Colonic mucosa (tissue), 4 donors: ENCODE results near the gene CAMK1. TPM values are rescaled to one million over a fixed set of nuclear protein-coding genes. Genes with fewer than 3 reads are reported as not detected.
A peak's percentile ranks its signal among the peaks of the same experiment; 100 is the strongest.

Experiments
- DNase-seq: peaks from one replicate; pipeline ENCODE4 v3.0.0-alpha.2; 2020
- H3K27ac ChIP-seq: fragments of 200-600 bp; one replicate; pipeline ENCODE4 v1.8.0; 2021
- H3K27me3 ChIP-seq: fragments of 200-600 bp; one replicate; pipeline ENCODE4 v1.8.0; 2021
- H3K36me3 ChIP-seq: fragments of 200-600 bp; one replicate; pipeline ENCODE4 v1.8.0; 2021
- H3K4me1 ChIP-seq: fragments of 200-600 bp; one replicate; pipeline ENCODE4 v1.8.0; 2021; ENCODE audit warnings: mild to moderate bottlenecking
- H3K4me3 ChIP-seq: fragments of 200-600 bp; one replicate; pipeline ENCODE4 v1.8.0; 2021
- H3K9ac ChIP-seq, 2 donors: one replicate each; pipeline ENCODE4 v1.7.0; 2013; ENCODE audit warnings: control low read depth in 2 of 2, low read depth in 2 of 2, low read length in 2 of 2
- H3K9me3 ChIP-seq: fragments of 200-600 bp; one replicate; pipeline ENCODE4 v1.8.0; 2021
- intact Hi-C: fragments of 100-400 bp; cut with DNase I; formaldehyde crosslinking; loops from one replicate; pipeline ENCODE4 v1.14.1; 2022
- total RNA-seq, 2 donors: library from RNA; stranded (reverse); fragmentation: NEBNext Ultra II Directional in 1 of 2; extraction: Animal tissue kit (Norgen Biotek cat#: 25700) in 1 of 2; gene quantifications; one replicate each; pipeline ENCODE4 v1.2.1, GENCODE V29; 2021
- TF ChIP-seq, protein P1 (sequence below): fragments of 200-600 bp; IDR thresholded peaks from one replicate; pipeline ENCODE4 v1.8.0; 2022; ENCODE audit warnings: antibody characterized with exemption, mild to moderate bottlenecking
- donor health status: healthy.
- donor health status: DM: no; HTN: no; CAD: no.
- donor health status: DM: no; HTN: no; CAD: no.

CAMK1 gene
- total RNA-seq, 2 donors from 2014 or later: 7.8 to 16.5 TPM

DNA sequence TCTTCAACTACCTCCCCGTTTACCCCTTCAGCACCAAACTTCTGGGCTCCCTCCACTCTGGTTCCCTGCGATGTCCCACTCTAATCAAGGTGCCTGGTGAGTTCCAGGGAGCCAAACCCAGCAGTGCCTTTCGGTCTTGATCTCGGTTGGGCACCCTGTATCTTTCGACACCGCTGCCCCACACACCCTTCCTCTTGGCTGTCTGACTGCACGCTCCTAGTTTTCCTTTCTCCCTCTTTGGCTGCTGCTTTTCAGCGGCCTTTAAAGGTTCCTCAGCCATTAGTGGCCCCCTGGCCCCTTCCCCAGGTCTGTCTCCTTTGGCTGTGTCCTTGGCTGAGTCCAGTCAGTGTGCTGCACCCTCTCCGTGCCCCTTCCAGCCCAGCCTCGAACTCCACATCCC lies 41.1 kb upstream of the CAMK1 start:
- peak overlapping the region; percentile 61 for H3K4me3 ChIP-seq
- H3K36me3 ChIP-seq: no peaks in the 10 kb centered on the region
- peak overlapping the region; percentile 77 to 94 for H3K9ac ChIP-seq
- peaks cover 7% of the 10 kb centered on the region for H3K4me1 ChIP-seq
- TF ChIP-seq, protein P1, sequence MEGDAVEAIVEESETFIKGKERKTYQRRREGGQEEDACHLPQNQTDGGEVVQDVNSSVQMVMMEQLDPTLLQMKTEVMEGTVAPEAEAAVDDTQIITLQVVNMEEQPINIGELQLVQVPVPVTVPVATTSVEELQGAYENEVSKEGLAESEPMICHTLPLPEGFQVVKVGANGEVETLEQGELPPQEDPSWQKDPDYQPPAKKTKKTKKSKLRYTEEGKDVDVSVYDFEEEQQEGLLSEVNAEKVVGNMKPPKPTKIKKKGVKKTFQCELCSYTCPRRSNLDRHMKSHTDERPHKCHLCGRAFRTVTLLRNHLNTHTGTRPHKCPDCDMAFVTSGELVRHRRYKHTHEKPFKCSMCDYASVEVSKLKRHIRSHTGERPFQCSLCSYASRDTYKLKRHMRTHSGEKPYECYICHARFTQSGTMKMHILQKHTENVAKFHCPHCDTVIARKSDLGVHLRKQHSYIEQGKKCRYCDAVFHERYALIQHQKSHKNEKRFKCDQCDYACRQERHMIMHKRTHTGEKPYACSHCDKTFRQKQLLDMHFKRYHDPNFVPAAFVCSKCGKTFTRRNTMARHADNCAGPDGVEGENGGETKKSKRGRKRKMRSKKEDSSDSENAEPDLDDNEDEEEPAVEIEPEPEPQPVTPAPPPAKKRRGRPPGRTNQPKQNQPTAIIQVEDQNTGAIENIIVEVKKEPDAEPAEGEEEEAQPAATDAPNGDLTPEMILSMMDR: no peak
- no peaks in the 10 kb centered on the region for H3K9me3 ChIP-seq
- H3K27me3 ChIP-seq: no peaks in the 10 kb centered on the region
- no peak overlapping the region for H3K27ac ChIP-seq
- DNase-seq: no peak
- intact Hi-C loops: no loop called here

DNA sequence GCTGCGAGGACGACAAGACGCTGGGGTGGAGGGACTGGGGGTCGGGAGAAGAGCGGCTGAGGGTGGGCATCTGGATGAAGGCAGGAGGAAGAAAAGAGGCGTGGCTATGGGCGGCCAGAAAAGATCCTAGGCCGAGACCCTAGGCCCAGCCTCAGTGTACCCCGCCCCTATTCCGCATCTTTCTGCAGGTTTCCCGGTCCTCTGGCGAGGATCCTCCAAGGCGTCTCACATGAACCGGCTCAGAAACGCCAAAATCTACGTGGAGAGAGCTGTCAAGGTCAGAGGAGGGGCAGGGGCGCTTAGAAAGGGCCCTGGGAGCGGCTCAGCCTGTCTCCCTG lies 40.7 kb upstream of the CAMK1 start:
- H3K27me3 ChIP-seq: no peaks in the 10 kb centered on the region
- H3K4me1 ChIP-seq: peaks cover 7% of the 10 kb centered on the region
- H3K27ac ChIP-seq: peak overlapping the region; percentile 89
- peak overlapping the region; percentile 77 to 94 for H3K9ac ChIP-seq
- no peaks in the 10 kb centered on the region for H3K36me3 ChIP-seq
- TF ChIP-seq, protein P1: no peak
- no peak for DNase-seq
- intact Hi-C loops: no loop called here
- H3K4me3 ChIP-seq: peak overlapping the region; percentile 61
- no peaks in the 10 kb centered on the region for H3K9me3 ChIP-seq

DNA sequence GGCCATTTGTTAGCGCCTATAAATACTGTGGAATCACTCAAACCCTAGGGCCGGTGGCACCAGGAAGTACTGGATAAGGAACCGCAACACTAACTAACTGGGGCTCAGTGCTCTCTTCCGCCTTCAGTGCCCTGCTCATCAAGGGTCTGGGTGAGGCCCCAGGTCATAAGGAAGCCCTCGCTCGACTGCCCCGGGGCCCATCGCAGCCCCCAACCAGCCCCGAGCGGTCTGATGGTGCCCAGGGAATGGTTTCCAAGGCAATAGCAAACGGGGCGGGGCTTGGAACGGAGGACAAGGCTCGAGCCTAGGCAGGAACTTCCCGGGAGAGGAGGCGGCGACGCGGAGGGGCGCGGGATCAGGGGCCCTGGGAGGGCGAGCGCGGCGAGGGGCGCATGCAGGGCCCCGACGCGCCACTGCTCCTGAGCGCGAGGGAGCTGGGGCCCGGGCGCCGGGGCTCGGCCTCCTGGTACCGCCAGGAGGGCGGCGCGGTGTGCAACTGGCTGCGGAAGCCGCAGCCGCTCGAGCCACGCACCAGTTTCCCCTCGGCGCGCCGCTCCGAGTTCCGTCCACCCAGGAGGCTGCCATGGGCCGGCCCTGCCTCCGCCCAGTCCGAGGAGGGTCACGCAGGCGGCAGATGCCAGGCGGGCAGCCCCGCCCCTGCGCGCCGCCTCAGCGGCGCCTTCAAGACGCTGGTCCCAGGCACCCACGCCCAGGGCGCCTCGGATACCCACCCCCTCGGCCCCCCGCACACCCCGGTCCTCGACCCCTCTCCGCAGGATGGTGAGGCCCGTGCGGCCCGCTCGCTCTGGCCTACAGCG lies 40.1 kb upstream of the CAMK1 start, which contains the start of gene TTLL3:
TTLL3 (plus strand) TSS at position 648 of the 818 bp plus-strand sequence. CDS start 400 bp downstream, outside the sequence.
- intact Hi-C loops: no loop called here

DNA sequence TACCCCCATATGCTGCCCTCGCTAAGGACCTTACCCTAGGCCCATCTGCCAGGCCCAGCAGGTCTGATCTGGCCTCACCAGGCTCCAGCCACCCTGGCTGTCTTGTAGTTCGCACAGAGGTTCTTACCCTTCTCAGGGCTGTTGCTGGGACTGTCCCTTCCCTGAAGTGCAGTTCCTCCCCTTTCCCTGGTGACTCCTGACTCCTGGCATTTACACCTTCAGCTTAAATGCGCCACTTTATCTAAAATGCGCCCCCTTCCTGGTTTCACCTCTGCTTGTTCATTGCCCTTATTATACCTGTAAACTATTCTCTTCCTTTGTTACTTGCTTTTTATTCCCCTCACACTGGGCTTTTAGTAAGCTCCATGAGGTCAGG lies 39.5 kb upstream of the CAMK1 start:
- H3K9ac ChIP-seq: peak overlapping the region; percentile 77 to 94
- DNase-seq: peak; percentile 69

More for the DNA sequence above, 40.1 kb upstream of the CAMK1 start, which contains the start of gene TTLL3:
- TF ChIP-seq, protein P1: no peak
- peak within 1 kb of the TSS; percentile 89 for H3K27ac ChIP-seq
- peak within 1 kb of the TSS; percentile 61 for H3K4me3 ChIP-seq
- H3K4me1 ChIP-seq: peaks cover 7% of the 10 kb centered on the region
- peak; percentile 87 for DNase-seq
- H3K36me3 ChIP-seq: peaks cover 1% of the 10 kb centered on the region
- no peaks in the 10 kb centered on the region for H3K27me3 ChIP-seq
- H3K9me3 ChIP-seq: no peaks in the 10 kb centered on the region
- H3K9ac ChIP-seq: peak within 1 kb of the TSS; percentile 77 to 94

DNA sequence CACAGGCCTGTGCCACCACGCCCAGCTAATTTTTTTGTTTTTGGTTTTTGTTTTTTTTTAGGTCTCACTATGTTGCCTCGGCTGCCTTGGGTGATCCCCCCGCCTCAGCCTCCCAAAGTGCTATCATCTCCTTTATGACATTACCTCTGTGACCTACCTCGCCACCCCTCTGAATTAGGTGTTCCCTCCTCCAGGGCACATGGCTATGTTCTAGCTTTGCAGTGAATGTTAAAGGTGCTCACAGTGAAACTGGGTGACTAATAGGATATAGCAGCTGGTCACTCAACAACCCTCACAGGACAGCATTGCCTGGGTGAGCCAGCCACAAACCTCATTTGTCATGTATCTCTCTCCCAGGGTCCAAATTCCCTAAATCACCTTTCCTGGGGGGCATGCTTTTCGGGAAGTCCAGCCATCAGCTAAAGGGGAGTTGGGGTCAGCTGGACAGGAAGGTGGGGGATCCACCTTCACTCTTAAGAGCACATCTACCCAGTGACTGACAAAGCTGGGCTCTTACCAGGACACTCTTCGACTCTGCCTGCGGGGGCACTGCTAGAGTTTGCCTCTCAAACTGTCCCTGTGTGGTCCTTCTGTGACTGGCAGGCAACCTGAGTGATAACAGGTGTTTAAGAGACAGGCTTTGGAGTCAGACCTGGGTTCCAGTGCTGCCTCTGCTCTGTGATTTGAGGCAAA lies 38.7 kb upstream of the CAMK1 start:
- H3K4me1 ChIP-seq: peaks cover 7% of the 10 kb centered on the region
- H3K9ac ChIP-seq: peak overlapping the region in 1 of 2 donors; percentile 77
- intact Hi-C loops: no loop called here
- DNase-seq: no peak
- peak overlapping the region; percentile 89 for H3K27ac ChIP-seq
- H3K9me3 ChIP-seq: no peaks in the 10 kb centered on the region
- H3K4me3 ChIP-seq: no peak overlapping the region
- TF ChIP-seq, protein P1: no peak
- H3K36me3 ChIP-seq: peaks cover 14% of the 10 kb centered on the region
- no peaks in the 10 kb centered on the region for H3K27me3 ChIP-seq

More for the DNA sequence above, 39.5 kb upstream of the CAMK1 start:
- H3K27ac ChIP-seq: peak overlapping the region; percentile 89
- H3K36me3 ChIP-seq: peaks cover 7% of the 10 kb centered on the region
- intact Hi-C loops: no loop called here
- TF ChIP-seq, protein P1: no peak
- no peaks in the 10 kb centered on the region for H3K9me3 ChIP-seq
- H3K4me1 ChIP-seq: peaks cover 7% of the 10 kb centered on the region
- H3K27me3 ChIP-seq: no peaks in the 10 kb centered on the region
- peak overlapping the region; percentile 61 for H3K4me3 ChIP-seq
